NCI-H748 treated with DMSO at 0.1 percent for 48 hours (cell line): ENCODE results near the gene VARS2.
"Not testable (repeated sequence)": the region's sequence is repeated elsewhere in the genome, so short reads cannot be mapped to it uniquely, and the experiment has no call there.

Source experiments
- DNase-seq: peaks from one replicate; lab custom pipeline; 2025; lab: John Stamatoyannopoulos, UW

Gene VARS2

GRCh38 chr6:30914076-30914853 is at the start of gene VARS2:
VARS2 (plus strand) TSS chr6:30914238; CDS start chr6:30914837, 599 bp downstream.
- DNase-seq, result peak; percentile 79

- no peak for DNase-seq
These were observed 49.7 kb upstream of the VARS2 start for GRCh38 chr6:30864325-30864724.

GRCh38 chr6:30869241-30869749 is 44.7 kb upstream of the VARS2 start:
- DNase-seq, result not testable (repeated sequence)

GRCh38 chr6:30870546-30870945 is 43.5 kb upstream of the VARS2 start:
- DNase-seq, result no peak

- DNase-seq, result no peak
These were observed 42.4 kb upstream of the VARS2 start for GRCh38 chr6:30871592-30872183.

GRCh38 chr6:30873137-30873640 is 40.8 kb upstream of the VARS2 start:
- no peak for DNase-seq

GRCh38 chr6:30873795-30874194 is 40.2 kb upstream of the VARS2 start:
- DNase-seq, result not testable (repeated sequence)

GRCh38 chr6:30875244-30876038 is 38.6 kb upstream of the VARS2 start:
- DNase-seq, result peak; percentile 94

- no peak for DNase-seq
These were observed 37.9 kb upstream of the VARS2 start for GRCh38 chr6:30876039-30876730.

GRCh38 chr6:30877419-30878262 is 36.4 kb upstream of the VARS2 start:
- DNase-seq, result peak; percentile 88

- no peak for DNase-seq
These were observed 34.2 kb upstream of the VARS2 start for GRCh38 chr6:30879684-30880427.

- peak; percentile 62 for DNase-seq
These were observed 33.3 kb upstream of the VARS2 start for GRCh38 chr6:30880698-30881252.

GRCh38 chr6:30881392-30882203 is 32.4 kb upstream of the VARS2 start:
- DNase-seq, result no peak

GRCh38 chr6:30882204-30882758 is 31.8 kb upstream of the VARS2 start:
- no peak for DNase-seq

- DNase-seq, result peak; percentile 44
These were observed 31.0 kb upstream of the VARS2 start for GRCh38 chr6:30882759-30883684.

GRCh38 chr6:30883685-30884520 is 30.1 kb upstream of the VARS2 start, which contains the start of gene DDR1:
DDR1 (plus strand) TSS chr6:30884519; CDS start chr6:30888730, 4,211 bp downstream.
- peak; percentile 32 for DNase-seq
